Measurements from ENCODE around the gene MAML3.

GRCh38 chr4:140097572-140097971 lies 56.4 kb downstream of the MAML3 start:
- TF ChIP-seq POLR2AphosphoS5 (IDR thresholded peaks at IDR 0.05; ENCODE audit: low read depth, low read length) (no peak), TAF1 (IDR thresholded peaks at IDR 0.05; ENCODE audit: borderline replicate concordance, insufficient read depth, low read length) (no peak)
